ENCODE data around the gene SLC2A6.

SLC2A6 gene

GRCh38 chr9:133520121-133520835 is 41.4 kb upstream of the SLC2A6 start:
- Histone ChIP-seq H3K27me3 (ENCODE audit: control insufficient read depth, insufficient read depth, low read length) (no peaks in the 10 kb centered on the region), H3K9ac (ENCODE audit: low read length) (no peak overlapping the region), H3K4me3 (ENCODE audit: low read length) (no peak overlapping the region), H3K9me3 (ENCODE audit: control insufficient read depth, low read length) (no peaks in the 10 kb centered on the region), H3K4me1 (ENCODE audit: control insufficient read depth, insufficient read depth, low read length) (peaks cover 9% of the 10 kb centered on the region), H3K36me3 (ENCODE audit: control insufficient read depth, insufficient read depth, low read length) (no peaks in the 10 kb centered on the region)

- Histone ChIP-seq H3K27me3 (ENCODE audit: control insufficient read depth, insufficient read depth, low read length) (no peaks in the 10 kb centered on the region), H3K36me3 (ENCODE audit: control insufficient read depth, insufficient read depth, low read length) (no peaks in the 10 kb centered on the region), H3K4me3 (ENCODE audit: low read length) (no peak overlapping the region), H3K4me1 (ENCODE audit: control insufficient read depth, insufficient read depth, low read length) (peaks cover 9% of the 10 kb centered on the region), H3K9me3 (ENCODE audit: control insufficient read depth, low read length) (no peaks in the 10 kb centered on the region), H3K9ac (ENCODE audit: low read length) (no peak overlapping the region)
These were observed 40.8 kb upstream of the SLC2A6 start for GRCh38 chr9:133519693-133520092.

- Histone ChIP-seq H3K4me3 (ENCODE audit: low read length) (no peak overlapping the region), H3K4me1 (ENCODE audit: control insufficient read depth, insufficient read depth, low read length) (peaks cover 12% of the 10 kb centered on the region), H3K27me3 (ENCODE audit: control insufficient read depth, insufficient read depth, low read length) (no peaks in the 10 kb centered on the region), H3K36me3 (ENCODE audit: control insufficient read depth, insufficient read depth, low read length) (no peaks in the 10 kb centered on the region), H3K9ac (ENCODE audit: low read length) (no peak overlapping the region), H3K9me3 (ENCODE audit: control insufficient read depth, low read length) (no peaks in the 10 kb centered on the region)
These were observed 40.0 kb upstream of the SLC2A6 start for GRCh38 chr9:133518706-133519449.

- Histone ChIP-seq H3K36me3 (ENCODE audit: control insufficient read depth, insufficient read depth, low read length) (no peaks in the 10 kb centered on the region), H3K4me3 (ENCODE audit: low read length) (no peak overlapping the region), H3K9me3 (ENCODE audit: control insufficient read depth, low read length) (no peaks in the 10 kb centered on the region), H3K4me1 (ENCODE audit: control insufficient read depth, insufficient read depth, low read length) (peaks cover 12% of the 10 kb centered on the region), H3K9ac (ENCODE audit: low read length) (no peak overlapping the region), H3K27me3 (ENCODE audit: control insufficient read depth, insufficient read depth, low read length) (no peaks in the 10 kb centered on the region)
These were observed 39.3 kb upstream of the SLC2A6 start for GRCh38 chr9:133518200-133518599.

- Histone ChIP-seq H3K9me3 (ENCODE audit: control insufficient read depth, low read length) (no peaks in the 10 kb centered on the region), H3K4me3 (ENCODE audit: low read length) (no peak overlapping the region), H3K9ac (ENCODE audit: low read length) (no peak overlapping the region), H3K36me3 (ENCODE audit: control insufficient read depth, insufficient read depth, low read length) (no peaks in the 10 kb centered on the region), H3K27me3 (ENCODE audit: control insufficient read depth, insufficient read depth, low read length) (no peaks in the 10 kb centered on the region), H3K4me1 (ENCODE audit: control insufficient read depth, insufficient read depth, low read length) (peaks cover 10% of the 10 kb centered on the region)
These were observed 38.8 kb upstream of the SLC2A6 start for GRCh38 chr9:133517711-133518110.

GRCh38 chr9:133516961-133517350 is 38.1 kb upstream of the SLC2A6 start:
- Histone ChIP-seq H3K4me1 (ENCODE audit: control insufficient read depth, insufficient read depth, low read length) (peaks cover 3% of the 10 kb centered on the region), H3K4me3 (ENCODE audit: low read length) (no peak overlapping the region), H3K9ac (ENCODE audit: low read length) (no peak overlapping the region), H3K9me3 (ENCODE audit: control insufficient read depth, low read length) (no peaks in the 10 kb centered on the region), H3K27me3 (ENCODE audit: control insufficient read depth, insufficient read depth, low read length) (no peaks in the 10 kb centered on the region), H3K36me3 (ENCODE audit: control insufficient read depth, insufficient read depth, low read length) (no peaks in the 10 kb centered on the region)

GRCh38 chr9:133516256-133516960 is 37.5 kb upstream of the SLC2A6 start:
- H3K4me1 ChIP-seq (ENCODE audit: control insufficient read depth, insufficient read depth, low read length), result peaks cover 3% of the 10 kb centered on the region
- H3K36me3 ChIP-seq (ENCODE audit: control insufficient read depth, insufficient read depth, low read length), result no peaks in the 10 kb centered on the region
- H3K4me3 ChIP-seq (ENCODE audit: low read length), result no peak overlapping the region
- H3K27me3 ChIP-seq (ENCODE audit: control insufficient read depth, insufficient read depth, low read length), result no peaks in the 10 kb centered on the region
- no peaks in the 10 kb centered on the region for H3K9me3 ChIP-seq (ENCODE audit: control insufficient read depth, low read length)
- H3K9ac ChIP-seq (ENCODE audit: low read length), result no peak overlapping the region

GRCh38 chr9:133515615-133516255 is 36.8 kb upstream of the SLC2A6 start:
- Histone ChIP-seq H3K36me3 (ENCODE audit: control insufficient read depth, insufficient read depth, low read length) (no peaks in the 10 kb centered on the region), H3K4me3 (ENCODE audit: low read length) (no peak overlapping the region), H3K27me3 (ENCODE audit: control insufficient read depth, insufficient read depth, low read length) (no peaks in the 10 kb centered on the region), H3K9ac (ENCODE audit: low read length) (no peak overlapping the region), H3K4me1 (ENCODE audit: control insufficient read depth, insufficient read depth, low read length) (peaks cover 3% of the 10 kb centered on the region), H3K9me3 (ENCODE audit: control insufficient read depth, low read length) (no peaks in the 10 kb centered on the region)

- no peaks in the 10 kb centered on the region for H3K9me3 ChIP-seq (ENCODE audit: control insufficient read depth, low read length)
- no peak overlapping the region for H3K9ac ChIP-seq (ENCODE audit: low read length)
- H3K36me3 ChIP-seq (ENCODE audit: control insufficient read depth, insufficient read depth, low read length), result no peaks in the 10 kb centered on the region
- H3K4me3 ChIP-seq (ENCODE audit: low read length), result no peak overlapping the region
- no peaks in the 10 kb centered on the region for H3K27me3 ChIP-seq (ENCODE audit: control insufficient read depth, insufficient read depth, low read length)
- H3K4me1 ChIP-seq (ENCODE audit: control insufficient read depth, insufficient read depth, low read length), result peaks cover 3% of the 10 kb centered on the region
These were observed 36.3 kb upstream of the SLC2A6 start for GRCh38 chr9:133515240-133515610.

GRCh38 chr9:133514460-133515239 is 35.8 kb upstream of the SLC2A6 start:
- H3K27me3 ChIP-seq (ENCODE audit: control insufficient read depth, insufficient read depth, low read length), result no peaks in the 10 kb centered on the region
- no peaks in the 10 kb centered on the region for H3K36me3 ChIP-seq (ENCODE audit: control insufficient read depth, insufficient read depth, low read length)
- H3K4me3 ChIP-seq (ENCODE audit: low read length), result no peak overlapping the region
- H3K9me3 ChIP-seq (ENCODE audit: control insufficient read depth, low read length), result no peaks in the 10 kb centered on the region
- H3K4me1 ChIP-seq (ENCODE audit: control insufficient read depth, insufficient read depth, low read length), result peaks cover 6% of the 10 kb centered on the region
- no peak overlapping the region for H3K9ac ChIP-seq (ENCODE audit: low read length)

- Histone ChIP-seq H3K9me3 (ENCODE audit: control insufficient read depth, low read length) (no peaks in the 10 kb centered on the region), H3K9ac (ENCODE audit: low read length) (no peak overlapping the region), H3K36me3 (ENCODE audit: control insufficient read depth, insufficient read depth, low read length) (no peaks in the 10 kb centered on the region), H3K4me3 (ENCODE audit: low read length) (no peak overlapping the region), H3K4me1 (ENCODE audit: control insufficient read depth, insufficient read depth, low read length) (peaks cover 14% of the 10 kb centered on the region), H3K27me3 (ENCODE audit: control insufficient read depth, insufficient read depth, low read length) (no peaks in the 10 kb centered on the region)
These were observed 34.6 kb upstream of the SLC2A6 start for GRCh38 chr9:133513214-133514100.
